Gastroesophageal sphincter (tissue), 3 donors: Measurements from ENCODE around the gene SATB1.

ENCODE experiments used
- CTCF ChIP-seq, 4 experiments: fragments of 200-600 bp in 2 of 4; fragments of 450-650 bp in 2 of 4; sonication (generic) in 1 of 4; IDR thresholded peaks; one replicate each; pipeline ENCODE4 v1.5.1; 2017 to 2019; ENCODE audit warnings: antibody characterized with exemption in 4 of 4, mild to moderate bottlenecking in 2 of 4, moderate library complexity in 2 of 4
- EP300 ChIP-seq: sonication (generic); formaldehyde crosslinking; IDR thresholded peaks from one replicate; pipeline ENCODE4 v1.6.1; 2017; ENCODE audit warnings: antibody characterized with exemption, mild to moderate bottlenecking
- POLR2A ChIP-seq, 2 donors: fragments of 450-650 bp; IDR thresholded peaks; one replicate each; pipeline ENCODE4 v1.6.1; 2017; ENCODE audit warnings: antibody characterized with exemption in 2 of 2, mild to moderate bottlenecking in 2 of 2, moderate library complexity in 1 of 2
- POLR2AphosphoS5 ChIP-seq: sonication (generic); formaldehyde crosslinking; IDR thresholded peaks from one replicate; pipeline ENCODE4 v1.6.1; 2017; ENCODE audit warnings: antibody characterized with exemption

GRCh38 chr3:18443665-18444594 is 18.8 kb upstream of the SATB1 start:
- TF ChIP-seq CTCF (IDR thresholded peaks at IDR 0.05), result no peak
- TF ChIP-seq EP300, result no peak
- TF ChIP-seq POLR2A (IDR thresholded peaks at IDR 0.05), result no peak
- TF ChIP-seq POLR2AphosphoS5, result no peak
